Endothelial cell of umbilical vein (primary cell): ENCODE data around the gene MAP3K10. TPM values are rescaled to one million over a fixed set of nuclear protein-coding genes. Genes with fewer than 3 reads are reported as not detected.
A peak's percentile ranks its signal among the peaks of the same experiment; 100 is the strongest.

ENCODE experiments used
- BruUV-seq: library from RNA; stranded (reverse); fragments of 400-500 nt; replicated peaks from 2 replicates; lab custom pipeline; 2021; lab: Mats Ljungman, UMichigan
- CTCF ChIA-PET: fragments of 300-600, 350-600 bp; sonication (Branson Sonifier 250); formaldehyde crosslinking; loops from one replicate; lab custom pipeline; 2021; ENCODE audit warnings: antibody characterized with exemption, inconsistent platforms; lab: Charles Lee
- POLR2A ChIA-PET: fragments of 300-600, 350-600 bp; sonication (Branson Sonifier 250); formaldehyde crosslinking; loops from one replicate; lab custom pipeline; 2021; ENCODE audit warnings: antibody characterized with exemption, inconsistent platforms; lab: Charles Lee
- DNase-seq: peaks from one replicate; pipeline ENCODE4 v3.0.0-alpha.2; 2011; ENCODE audit warnings: low read depth, low spot score
- FAIRE-seq: peaks from 2 replicates; lab custom pipeline; 2011; peaks lifted over from hg19 to GRCh38; lab: Jason Lieb, UNC
- H2AFZ ChIP-seq: 2 replicates; pipeline ENCODE4 v1.6.0; 2012; ENCODE audit warnings: low read depth, low read length, control low read depth, inconsistent platforms
- H3K27ac ChIP-seq: 2 replicates; pipeline ENCODE4 v1.5.1; 2011; ENCODE audit warnings: low read depth, mild to moderate bottlenecking, control low read depth, low read length, moderate library complexity; ENCODE audit not compliant: insufficient read depth
- H3K27me3 ChIP-seq, 2 experiments: 2 replicates each; pipeline versions ENCODE4 v1.6.0 to v1.6.1; 2011; ENCODE audit warnings: low read length in 2 of 2, mixed read lengths in 1 of 2; ENCODE audit not compliant: control insufficient read depth in 2 of 2, insufficient read depth in 2 of 2
- H3K36me3 ChIP-seq, 2 experiments: 2 replicates in 1 of 2; 3 replicates in 1 of 2; pipeline ENCODE4 v1.5.1; 2011; ENCODE audit warnings: low read length in 2 of 2, mild to moderate bottlenecking in 1 of 2, moderate library complexity in 1 of 2; ENCODE audit not compliant: control insufficient read depth in 2 of 2, insufficient read depth in 2 of 2; ENCODE audit errors: extremely low read depth in 1 of 2
- H3K4me1 ChIP-seq: 3 replicates; pipeline ENCODE4 v1.5.1; 2011; ENCODE audit warnings: mild to moderate bottlenecking, low read length; ENCODE audit not compliant: control insufficient read depth, insufficient read depth; ENCODE audit errors: extremely low read depth
- H3K4me2 ChIP-seq: 2 replicates; pipeline ENCODE4 v1.6.1; 2011; ENCODE audit warnings: low read length, control low read depth, mixed read lengths; ENCODE audit not compliant: insufficient read depth
- H3K4me3 ChIP-seq, 3 experiments: fragments of 200-600 bp in 1 of 3; sonication (generic), shearing (Covaris generic) in 1 of 3; replicated peaks in 1 of 3; 2 replicates each; pipeline ENCODE4 v1.5.1; 2011 to 2016; ENCODE audit warnings: control low read depth in 3 of 3, low read length in 3 of 3, mild to moderate bottlenecking in 2 of 3, inconsistent platforms in 1 of 3, low read depth in 1 of 3, moderate library complexity in 1 of 3; ENCODE audit not compliant: insufficient read depth in 1 of 3
- H3K79me2 ChIP-seq: 2 replicates; pipeline ENCODE4 v1.6.0; 2012; ENCODE audit warnings: low read length, inconsistent platforms; ENCODE audit not compliant: control insufficient read depth, insufficient read depth
- H3K9ac ChIP-seq: replicated peaks from 2 replicates; pipeline ENCODE3; 2011; ENCODE audit warnings: low read length, control low read depth; ENCODE audit not compliant: insufficient read depth; ENCODE audit errors: extremely low read depth
- H3K9me1 ChIP-seq: replicated peaks from 3 replicates; pipeline ENCODE4 v1.6.0; 2011; ENCODE audit warnings: mild to moderate bottlenecking, low read length; ENCODE audit not compliant: control insufficient read depth, insufficient read depth; ENCODE audit errors: extremely low read depth
- H3K9me3 ChIP-seq: replicated peaks from 2 replicates; pipeline ENCODE4 v1.5.1; 2012; ENCODE audit warnings: low read length, inconsistent platforms; ENCODE audit not compliant: control insufficient read depth, insufficient read depth
- H4K20me1 ChIP-seq: replicated peaks from 2 replicates; pipeline ENCODE3; 2011; ENCODE audit warnings: mild to moderate bottlenecking, low read length; ENCODE audit not compliant: control insufficient read depth, insufficient read depth; ENCODE audit errors: extremely low read depth
- CTCF ChIP-seq, 2 donors: IDR thresholded peaks; 1 replicate in 1 of 2; 2 replicates in 1 of 2; pipeline ENCODE4 v1.5.1; 2011; ENCODE audit warnings: low read length in 2 of 2, mild to moderate bottlenecking in 2 of 2, moderate library complexity in 2 of 2, control low read depth in 1 of 2, inconsistent platforms in 1 of 2, low read depth in 1 of 2; ENCODE audit not compliant: insufficient read depth in 1 of 2; ENCODE audit errors: extremely low read depth in 1 of 2
- EZH2 ChIP-seq: IDR thresholded peaks from 2 replicates; pipeline ENCODE4 v1.6.1; 2012; ENCODE audit warnings: borderline replicate concordance, low read depth, mild to moderate bottlenecking, moderate library complexity, low read length, inconsistent platforms; ENCODE audit not compliant: severe bottlenecking
- FOS ChIP-seq: IDR thresholded peaks from 2 replicates; pipeline ENCODE4 v1.6.1; 2011; ENCODE audit warnings: mild to moderate bottlenecking, low read length, moderate library complexity, borderline replicate concordance; ENCODE audit not compliant: insufficient read depth
- GATA2 ChIP-seq: IDR thresholded peaks from 2 replicates; pipeline ENCODE4 v1.7.0; 2011; ENCODE audit warnings: low read depth, mild to moderate bottlenecking, moderate library complexity, mixed read lengths, low read length; ENCODE audit not compliant: insufficient read length, insufficient read depth
- JUN ChIP-seq: IDR thresholded peaks from 2 replicates; pipeline ENCODE4 v1.6.1; 2011; ENCODE audit warnings: borderline replicate concordance, low read depth; ENCODE audit not compliant: insufficient read length, insufficient read depth
- MAX ChIP-seq: IDR thresholded peaks from 2 replicates; pipeline ENCODE4 v1.6.1; 2011; ENCODE audit not compliant: insufficient read depth, insufficient read length
- MYC ChIP-seq: IDR thresholded peaks from one replicate; pipeline ENCODE4 v1.6.1; 2011; ENCODE audit warnings: mild to moderate bottlenecking, low read depth, low read length
- POLR2A ChIP-seq: IDR thresholded peaks from 2 replicates; pipeline ENCODE4 v1.6.1; 2012; ENCODE audit warnings: low read depth, mild to moderate bottlenecking, control low read depth, low read length
- POLR2AphosphoS5 ChIP-seq: IDR thresholded peaks from 2 replicates; pipeline ENCODE4 v1.6.1; 2012; ENCODE audit warnings: low read depth, mild to moderate bottlenecking, control low read depth, low read length, moderate library complexity; ENCODE audit not compliant: insufficient read depth
- dilution Hi-C: fragments of 300-500 bp; cut with MboI; formaldehyde crosslinking; loops from one replicate; pipeline ENCODE4 v1.15.0; 2019; ENCODE audit warnings: low sequenced_read_pairs; ENCODE audit not compliant: extremely low pct_ligation_motif_present
- intact Hi-C: fragments of 100-400 bp; cut with micrococcal nuclease; formaldehyde crosslinking; loops from one replicate; pipeline ENCODE4 v1.10.0; 2022
- polyA plus RNA-seq, 4 experiments: library from polyadenylated mRNA; depleted of rRNA in 3 of 4; stranded (reverse) in 3 of 4; unstranded in 1 of 4; fragments of >200 nt; gene quantifications; 2 replicates each; pipeline versions ENCODE4 v1.2.1 to v1.2.3, GENCODE V29; 2011 to 2012; ENCODE audit warnings: missing spikeins in 1 of 4
- total RNA-seq: library from RNA; stranded (reverse); gene quantifications from 2 replicates; pipeline ENCODE4 v1.2.3, GENCODE V29; 2021

MAP3K10 gene
- total and polyA plus RNA-seq, 2 donors (not counting 3 experiments of a cell fraction or from before 2014, with no cell fraction given), result 6.3 to 19.4 TPM

GRCh38 chr19:40241809-40242384, 50.7 kb downstream of the MAP3K10 start:
- H3K27ac ChIP-seq, result peak overlapping the region; percentile 60
- no peaks in the 10 kb centered on the region for H3K9me3 ChIP-seq
- ChIA-PET POLR2A (no interaction called here), CTCF (no interaction called here)
- peak overlapping the region; percentile 43 for H3K4me2 ChIP-seq
- H3K36me3 ChIP-seq, result peaks cover 4 to 23% of the 10 kb centered on the region in 2 experiments
- dilution Hi-C loops (no loop called here), intact Hi-C loops (loop anchor here (2.0 kb wide), 1 partner anchor 43 kb away; the partner anchor contains the start of gene AKT2)
- no peak overlapping the region for H2AFZ ChIP-seq
- H3K9me1 ChIP-seq, result no peaks in the 10 kb centered on the region
- peaks cover 4% of the 10 kb centered on the region for H3K79me2 ChIP-seq
- H4K20me1 ChIP-seq, result no peaks in the 10 kb centered on the region
- BruUV-seq, result no TSS peak
- no peak overlapping the region for H3K9ac ChIP-seq
- peak; percentile 91 for DNase-seq
- peaks cover 16% of the 10 kb centered on the region for H3K4me1 ChIP-seq
- H3K4me3 ChIP-seq, result no peak overlapping the region
- H3K27me3 ChIP-seq, result no peaks in the 10 kb centered on the region
- peak; percentile 99 for FAIRE-seq
- TF ChIP-seq GATA2 (peak; percentile 52), POLR2AphosphoS5 (peak; percentile 91), POLR2A (no peak)

- H3K79me2 ChIP-seq, result peaks cover 4% of the 10 kb centered on the region
- dilution Hi-C loops (no loop called here), intact Hi-C loops (loop anchor here (2.0 kb wide), 1 partner anchor 42 kb away; the partner anchor contains the start of gene AKT2)
- POLR2A ChIA-PET, result no interaction called here
- H3K36me3 ChIP-seq, result peaks cover 4 to 20% of the 10 kb centered on the region in 2 experiments
- H3K4me3 ChIP-seq, result no peak overlapping the region
- CTCF ChIA-PET, result no interaction called here
- no peak overlapping the region for H2AFZ ChIP-seq
- peak overlapping the region; percentile 60 for H3K27ac ChIP-seq
- peak overlapping the region; percentile 43 for H3K4me2 ChIP-seq
- peaks cover 16% of the 10 kb centered on the region for H3K4me1 ChIP-seq
- H3K9ac ChIP-seq, result no peak overlapping the region
- H3K27me3 ChIP-seq, result no peaks in the 10 kb centered on the region
- FAIRE-seq (no peak), DNase-seq (no peak)
- no peaks in the 10 kb centered on the region for H3K9me3 ChIP-seq
- H3K9me1 ChIP-seq, result no peaks in the 10 kb centered on the region
- no TSS peak for BruUV-seq
- no peak for TF ChIP-seq CTCF (IDR thresholded peaks at IDR 0.05; ENCODE audit: extremely low read depth in 1 of 2, insufficient read depth in 1 of 2, low read depth in 1 of 2, low read length in 2 of 2)
- TF ChIP-seq MYC, result no peak
- no peak for TF ChIP-seq MAX
- no peak for TF ChIP-seq POLR2A
- no peak for TF ChIP-seq EZH2
- no peak for TF ChIP-seq JUN
- no peak for TF ChIP-seq GATA2
- no peak for TF ChIP-seq POLR2AphosphoS5
- TF ChIP-seq FOS, result no peak
- H4K20me1 ChIP-seq, result no peaks in the 10 kb centered on the region
These were observed 51.3 kb downstream of the MAP3K10 start for GRCh38 chr19:40242480-40242879.
